ENCODE results near the gene TGFBR3. TPM values are rescaled to one million over a fixed set of nuclear protein-coding genes. Genes with fewer than 3 reads are reported as not detected.

Gene TGFBR3
- total RNA-seq, 1 experiment from 2014 or later: 4.2 TPM

GRCh38 chr1:91742848-91743292, 143.1 kb downstream of the TGFBR3 start (continued):
- TF ChIP-seq TP53 (CRISPR knock-in tag; IDR thresholded peaks at IDR 0.05): no peak

GRCh38 chr1:91741906-91742305, 144.0 kb downstream of the TGFBR3 start:
- DNase-seq (ENCODE audit: low spot score) (no peak), ATAC-seq (no peak)
- H3K27me3 Mint-ChIP-seq (ENCODE audit: low read depth): peaks cover 3% of the 10 kb centered on the region; the same call in 1 of the 2 replicates
- peaks cover 24% of the 10 kb centered on the region for H3K9me3 Mint-ChIP-seq
- H3K36me3 Mint-ChIP-seq: peaks cover 13% of the 10 kb centered on the region
- CTCF ChIA-PET: no interaction called here
- no peak overlapping the region for H3K27ac Mint-ChIP-seq
- no peak overlapping the region for H3K4me3 Mint-ChIP-seq
- POLR2A ChIA-PET: no interaction called here
- H3K4me1 Mint-ChIP-seq: peaks cover 4% of the 10 kb centered on the region
- no peak for TF ChIP-seq E2F1 (CRISPR knock-in tag; IDR thresholded peaks at IDR 0.05)
- no peak for TF ChIP-seq ZNF281 (CRISPR knock-in tag; IDR thresholded peaks at IDR 0.05)
- TF ChIP-seq FOXK1 (CRISPR knock-in tag; IDR thresholded peaks at IDR 0.05): no peak
- TF ChIP-seq ATF3 (CRISPR knock-in tag; conservative IDR thresholded peaks at IDR 0.05): no peak
- no peak for TF ChIP-seq ZNF423 (CRISPR knock-in tag; IDR thresholded peaks at IDR 0.05)
- no peak for TF ChIP-seq FOXJ3 (CRISPR knock-in tag; IDR thresholded peaks at IDR 0.05; ENCODE audit: borderline replicate concordance)
- no peak for TF ChIP-seq E2F4 (CRISPR knock-in tag; IDR thresholded peaks at IDR 0.05; ENCODE audit: borderline replicate concordance, low read depth)
- no peak for TF ChIP-seq USF1 (CRISPR knock-in tag; IDR thresholded peaks at IDR 0.05)
- TF ChIP-seq GTF2I (CRISPR knock-in tag; conservative IDR thresholded peaks at IDR 0.05): no peak
- TF ChIP-seq CTCF (IDR thresholded peaks at IDR 0.05): no peak
- TF ChIP-seq ZNF532 (CRISPR knock-in tag; IDR thresholded peaks at IDR 0.05; ENCODE audit: borderline replicate concordance): no peak
- no peak for TF ChIP-seq ATF2 (CRISPR knock-in tag; IDR thresholded peaks at IDR 0.05; ENCODE audit: borderline replicate concordance, low read depth)
- no peak for TF ChIP-seq GABPB1 (CRISPR knock-in tag; IDR thresholded peaks at IDR 0.05)
- no peak for TF ChIP-seq FOXP4 (CRISPR knock-in tag; IDR thresholded peaks at IDR 0.05)
- TF ChIP-seq IRF1 (CRISPR knock-in tag; IDR thresholded peaks at IDR 0.05): no peak
